MM.1S (cell line): ENCODE data around the gene APLP2.

ENCODE experiments used
- DNase-seq: peaks from one replicate; pipeline ENCODE4 v3.0.0-alpha.2; 2015
- H2AFZ ChIP-seq: fragments of 300-600 bp; sonication (generic); 2 replicates; pipeline ENCODE4 v1.6.0; 2016; ENCODE audit warnings: antibody characterized with exemption, low read length
- H3F3A ChIP-seq: fragments of 300-600 bp; sonication (generic); 2 replicates; pipeline ENCODE4 v1.6.1; 2016; ENCODE audit warnings: mild to moderate bottlenecking, antibody characterized with exemption, low read length, moderate library complexity, mixed read lengths; ENCODE audit not compliant: insufficient read depth
- H3K27ac ChIP-seq: fragments of 300-600 bp; sonication (generic); 2 replicates; pipeline ENCODE4 v1.5.1; 2016; ENCODE audit warnings: mild to moderate bottlenecking, low read length
- H3K27me3 ChIP-seq: fragments of 300-600 bp; sonication (generic); replicated peaks from 2 replicates; pipeline ENCODE4 v1.6.0; 2016; ENCODE audit warnings: low read length; ENCODE audit not compliant: insufficient read depth
- H3K36me3 ChIP-seq: fragments of 300-600 bp; sonication (generic); replicated peaks from 2 replicates; pipeline ENCODE4 v1.6.1; 2016; ENCODE audit warnings: mild to moderate bottlenecking, low read length, mixed read lengths; ENCODE audit not compliant: insufficient read depth
- H3K4me1 ChIP-seq: fragments of 300-600 bp; sonication (generic); 2 replicates; pipeline ENCODE4 v1.6.1; 2016; ENCODE audit warnings: low read length, mixed read lengths
- H3K4me2 ChIP-seq: fragments of 300-600 bp; sonication (generic); 2 replicates; pipeline ENCODE4 v1.6.0; 2016; ENCODE audit warnings: low read depth, low read length
- H3K4me3 ChIP-seq: fragments of 300-600 bp; sonication (generic); 2 replicates; pipeline ENCODE4 v1.5.1; 2016; ENCODE audit warnings: low read length, mixed read lengths
- H3K79me2 ChIP-seq: fragments of 300-600 bp; sonication (generic); 2 replicates; pipeline ENCODE4 v1.6.1; 2016; ENCODE audit warnings: mixed run types, low read length, mixed read lengths
- H3K9ac ChIP-seq: fragments of 300-600 bp; sonication (generic); 2 replicates; pipeline ENCODE4 v1.6.1; 2016; ENCODE audit warnings: low read length, mixed read lengths
- H3K9me2 ChIP-seq: fragments of 300-600 bp; sonication (generic); replicated peaks from 2 replicates; pipeline ENCODE4 v1.6.1; 2016; ENCODE audit warnings: mild to moderate bottlenecking, low read length, mixed read lengths; ENCODE audit not compliant: insufficient read depth
- H3K9me3 ChIP-seq: fragments of 300-600 bp; sonication (generic); replicated peaks from 2 replicates; pipeline ENCODE4 v1.6.1; 2016; ENCODE audit warnings: mild to moderate bottlenecking, low read length, mixed read lengths; ENCODE audit not compliant: insufficient read depth
- H4K20me1 ChIP-seq: fragments of 300-600 bp; sonication (generic); 2 replicates; pipeline ENCODE4 v1.6.1; 2016; ENCODE audit warnings: mild to moderate bottlenecking, low read length, moderate library complexity, mixed read lengths; ENCODE audit not compliant: insufficient read depth
- CTCF ChIP-seq: fragments of 300-600 bp; sonication (generic); IDR thresholded peaks from 2 replicates; pipeline ENCODE4 v1.5.1; 2016; ENCODE audit warnings: antibody characterized with exemption, low read length, mixed read lengths
- EZH2 ChIP-seq: fragments of 300-600 bp; sonication (generic); optimal IDR thresholded peaks from 2 replicates; pipeline ENCODE3; 2017; ENCODE audit warnings: low read depth, mild to moderate bottlenecking, antibody characterized with exemption, low read length, mixed read lengths
- EZH2phosphoT487 ChIP-seq: fragments of 300-600 bp; sonication (generic); IDR thresholded peaks from 2 replicates; pipeline ENCODE4 v1.6.1; 2018; ENCODE audit warnings: antibody characterized with exemption, low read length

Gene APLP2

GRCh38 chr11:130165601-130166456, 96.1 kb downstream of the APLP2 start:
- Histone ChIP-seq H3K4me3 (no peak overlapping the region), H4K20me1 (peaks cover 19% of the 10 kb centered on the region; the same call in 1 of the 2 replicates), H3F3A (peaks cover 6% of the 10 kb centered on the region; the same call in 1 of the 2 replicates), H3K27ac (no peak overlapping the region), H3K79me2 (peaks cover 98% of the 10 kb centered on the region), H3K9me3 (no peaks in the 10 kb centered on the region), H2AFZ (no peak overlapping the region), H3K36me3 (no peaks in the 10 kb centered on the region), H3K9ac (no peak overlapping the region), H3K4me2 (no peak overlapping the region), H3K27me3 (no peaks in the 10 kb centered on the region), H3K4me1 (peaks cover 28% of the 10 kb centered on the region), H3K9me2 (no peaks in the 10 kb centered on the region)
- TF ChIP-seq EZH2, result no peak
- TF ChIP-seq EZH2phosphoT487, result no peak
- no peak for DNase-seq

GRCh38 chr11:130166457-130166784, 96.7 kb downstream of the APLP2 start:
- Histone ChIP-seq H2AFZ (no peak overlapping the region), H3K4me3 (no peak overlapping the region), H3K27ac (no peak overlapping the region), H3K9me2 (no peaks in the 10 kb centered on the region), H3K4me2 (no peak overlapping the region), H4K20me1 (peaks cover 19% of the 10 kb centered on the region; the same call in 1 of the 2 replicates), H3F3A (peaks cover 6% of the 10 kb centered on the region; the same call in 1 of the 2 replicates), H3K36me3 (no peaks in the 10 kb centered on the region), H3K9ac (no peak overlapping the region), H3K27me3 (no peaks in the 10 kb centered on the region), H3K79me2 (peaks cover 98% of the 10 kb centered on the region), H3K9me3 (no peaks in the 10 kb centered on the region), H3K4me1 (peaks cover 25% of the 10 kb centered on the region)
- no peak for TF ChIP-seq EZH2phosphoT487
- no peak for TF ChIP-seq EZH2
- DNase-seq, result no peak

GRCh38 chr11:130167146-130167545, 97.5 kb downstream of the APLP2 start:
- Histone ChIP-seq H2AFZ (no peak overlapping the region), H3K9me2 (no peaks in the 10 kb centered on the region), H3K27ac (no peak overlapping the region), H3F3A (0 out of 2 replicates have a peak, but pooled peaks cover 3% of the 10 kb centered on the region), H3K9me3 (no peaks in the 10 kb centered on the region), H3K27me3 (no peaks in the 10 kb centered on the region), H3K79me2 (peaks cover 98% of the 10 kb centered on the region), H4K20me1 (peaks cover 19% of the 10 kb centered on the region; the same call in 1 of the 2 replicates), H3K4me1 (peaks cover 18% of the 10 kb centered on the region), H3K4me2 (no peak overlapping the region), H3K36me3 (no peaks in the 10 kb centered on the region), H3K9ac (no peak overlapping the region), H3K4me3 (no peak overlapping the region)
- DNase-seq, result no peak
- no peak for TF ChIP-seq CTCF
- no peak for TF ChIP-seq EZH2phosphoT487
- TF ChIP-seq EZH2, result no peak

GRCh38 chr11:130168105-130168504, 98.4 kb downstream of the APLP2 start:
- Histone ChIP-seq H3K4me2 (no peak overlapping the region), H2AFZ (no peak overlapping the region), H3K79me2 (peaks cover 98% of the 10 kb centered on the region), H3K9me2 (no peaks in the 10 kb centered on the region), H3K9ac (no peak overlapping the region), H3K4me3 (no peak overlapping the region), H3K27ac (no peak overlapping the region), H3K9me3 (no peaks in the 10 kb centered on the region), H3K4me1 (peaks cover 8% of the 10 kb centered on the region), H3K36me3 (no peaks in the 10 kb centered on the region), H3K27me3 (no peaks in the 10 kb centered on the region), H4K20me1 (peaks cover 19% of the 10 kb centered on the region; the same call in 1 of the 2 replicates), H3F3A (no peaks in the 10 kb centered on the region)
- no peak for DNase-seq
- TF ChIP-seq EZH2, result no peak
- TF ChIP-seq EZH2phosphoT487, result no peak
- TF ChIP-seq CTCF, result no peak
